Activated T-cell treated with anti-CD3 and anti-CD28 coated beads, Interleukin-2, amount 50 U/mL, for 72 hours (primary cell): ENCODE measurements around the gene TMEM242. TPM values are rescaled to one million over a fixed set of nuclear protein-coding genes. Genes with fewer than 3 reads are reported as not detected.

Experiments
- ATAC-seq, 2 donors: fragments of 150-1000 bp; cut with Tn5 transposase; replicated peaks in 1 of 2; 2 replicates each; pipeline ENCODE4 v1.10.0; 2021; ENCODE audit warnings: moderate library complexity in 2 of 2, mild to moderate bottlenecking in 1 of 2
- DNase-seq, 2 donors: peaks; one replicate each; pipeline ENCODE4 v3.0.0; 2021 to 2022; ENCODE audit warnings: mixed read lengths in 1 of 2
- H3K27ac Mint-ChIP-seq: one replicate; pipeline ENCODE4 v1.8.0; 2022; ENCODE audit warnings: mild to moderate bottlenecking, moderate library complexity, mixed read lengths
- H3K27me3 Mint-ChIP-seq: one replicate; pipeline ENCODE4 v1.8.0; 2022; ENCODE audit warnings: low read depth, mixed read lengths
- H3K36me3 Mint-ChIP-seq, 2 donors: one replicate each; pipeline ENCODE4 v1.8.0; 2022; ENCODE audit warnings: mixed read lengths in 2 of 2, mild to moderate bottlenecking in 1 of 2; ENCODE audit not compliant: insufficient read depth in 2 of 2
- H3K4me1 Mint-ChIP-seq: one replicate; pipeline ENCODE4 v1.8.0; 2022; ENCODE audit warnings: low read depth, mixed read lengths
- H3K4me3 Mint-ChIP-seq, 2 donors: one replicate each; pipeline ENCODE4 v1.8.0; 2022; ENCODE audit warnings: mild to moderate bottlenecking in 2 of 2, mixed read lengths in 2 of 2, moderate library complexity in 2 of 2
- H3K9me3 Mint-ChIP-seq, 2 donors: one replicate each; pipeline ENCODE4 v1.8.0; 2022; ENCODE audit warnings: mixed read lengths in 2 of 2
- total RNA-seq, 2 donors: library from RNA; stranded (reverse); gene quantifications; one replicate each; pipeline ENCODE4 v1.2.3, GENCODE V29; 2022

Gene TMEM242
- total RNA-seq, 2 donors from 2014 or later: 13.0 to 15.5 TPM

DNA sequence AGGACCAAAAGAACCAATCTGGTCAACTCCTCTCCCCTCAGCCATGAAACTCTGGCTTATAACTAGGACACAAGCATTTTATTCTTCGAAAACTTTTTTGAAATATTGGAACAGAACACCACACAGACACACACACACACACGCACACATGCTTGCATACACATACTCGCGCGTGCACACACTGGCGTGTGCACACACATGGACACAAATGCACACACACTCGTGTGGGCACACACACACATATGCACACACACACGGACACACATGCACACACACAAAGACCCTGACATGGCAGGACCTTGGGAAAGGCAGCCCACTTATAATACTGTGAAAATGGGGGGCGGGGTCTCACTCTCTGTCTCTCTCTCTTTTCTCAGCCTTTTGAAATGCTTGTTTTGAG, 63.9 kb downstream of the TMEM242 start:
- Mint-ChIP-seq H3K36me3 (no peaks in the 10 kb centered on the region), H3K4me1 (no peaks in the 10 kb centered on the region), H3K27me3 (peaks cover 8% of the 10 kb centered on the region), H3K27ac (no peak overlapping the region), H3K9me3 (no peaks in the 10 kb centered on the region), H3K4me3 (no peak overlapping the region)
- ATAC-seq (no peak), DNase-seq (no peak)

DNA sequence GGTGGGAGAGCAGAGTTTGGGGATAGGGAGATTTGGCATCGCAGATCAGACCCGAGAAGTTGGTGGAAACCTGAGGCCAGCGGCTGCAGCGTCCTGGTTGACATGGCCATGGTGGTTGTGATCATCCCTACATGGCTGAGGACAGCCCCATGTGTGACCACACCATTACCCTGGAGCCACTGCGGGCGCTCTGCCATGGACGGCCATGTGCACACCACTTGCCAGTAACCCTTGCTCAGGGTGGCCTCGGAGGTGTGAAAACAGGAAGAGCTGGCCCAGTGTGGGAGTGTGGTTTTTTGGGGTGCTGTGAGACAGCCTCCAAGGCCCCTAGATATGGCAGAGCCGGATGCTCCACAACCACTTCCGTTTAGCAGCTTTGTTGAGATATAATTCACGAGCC, 64.4 kb downstream of the TMEM242 start:
- H3K4me1 Mint-ChIP-seq: no peaks in the 10 kb centered on the region
- H3K36me3 Mint-ChIP-seq: no peaks in the 10 kb centered on the region
- H3K4me3 Mint-ChIP-seq: no peak overlapping the region
- peak; percentile 13 to 69 for ATAC-seq
- DNase-seq: peak in 1 of 2 donors; percentile 16
- H3K27ac Mint-ChIP-seq: no peak overlapping the region
- no peaks in the 10 kb centered on the region for H3K9me3 Mint-ChIP-seq
- peaks cover 8% of the 10 kb centered on the region for H3K27me3 Mint-ChIP-seq

DNA sequence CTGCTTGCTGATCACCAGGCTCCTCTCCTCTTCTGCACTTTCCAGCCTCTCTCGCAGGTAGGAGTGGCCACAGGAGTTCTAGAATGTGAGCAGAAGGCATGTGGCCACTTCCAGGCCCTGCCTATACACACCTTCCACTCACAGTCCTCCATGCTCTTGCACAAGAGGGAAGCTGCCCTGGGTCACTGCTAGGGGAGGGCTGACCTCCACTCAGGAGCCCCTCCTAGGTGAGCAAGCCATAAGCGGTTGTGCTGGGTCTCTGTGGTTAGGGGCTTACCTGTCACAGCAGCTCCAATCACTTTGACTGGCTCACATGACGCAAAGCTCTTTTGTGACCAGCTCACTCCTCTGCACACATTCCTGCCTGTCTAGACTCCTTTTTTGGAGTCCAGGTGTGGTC, 68.2 kb downstream of the TMEM242 start:
- peaks cover 11% of the 10 kb centered on the region for H3K27me3 Mint-ChIP-seq
- no peaks in the 10 kb centered on the region for H3K9me3 Mint-ChIP-seq
- H3K27ac Mint-ChIP-seq: no peak overlapping the region
- ATAC-seq: no peak
- no peaks in the 10 kb centered on the region for H3K36me3 Mint-ChIP-seq
- no peak overlapping the region for H3K4me3 Mint-ChIP-seq
- H3K4me1 Mint-ChIP-seq: no peaks in the 10 kb centered on the region
- no peak for DNase-seq

DNA sequence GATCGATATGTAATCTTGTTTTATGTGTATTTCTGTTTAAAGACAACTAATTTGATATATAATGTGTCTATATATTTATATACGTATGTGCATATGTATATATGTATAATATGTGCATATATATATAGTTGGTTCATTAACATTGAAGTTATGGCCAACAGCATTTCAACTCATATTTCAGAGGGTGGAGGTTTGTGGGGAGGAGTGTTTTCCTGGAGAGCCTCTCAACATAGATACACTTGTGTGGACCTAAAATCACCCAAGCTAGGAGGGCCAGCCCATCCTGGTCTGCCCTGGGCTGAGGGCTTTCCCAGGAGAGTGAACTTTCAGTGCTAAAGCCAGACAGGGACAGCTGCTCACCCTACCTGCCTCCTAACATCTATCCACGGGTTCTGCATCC, 68.8 kb downstream of the TMEM242 start:
- H3K27ac Mint-ChIP-seq: no peak overlapping the region
- no peaks in the 10 kb centered on the region for H3K36me3 Mint-ChIP-seq
- peaks cover 15% of the 10 kb centered on the region for H3K27me3 Mint-ChIP-seq
- H3K4me3 Mint-ChIP-seq: no peak overlapping the region
- no peak for DNase-seq
- ATAC-seq: no peak
- no peaks in the 10 kb centered on the region for H3K4me1 Mint-ChIP-seq
- no peaks in the 10 kb centered on the region for H3K9me3 Mint-ChIP-seq

DNA sequence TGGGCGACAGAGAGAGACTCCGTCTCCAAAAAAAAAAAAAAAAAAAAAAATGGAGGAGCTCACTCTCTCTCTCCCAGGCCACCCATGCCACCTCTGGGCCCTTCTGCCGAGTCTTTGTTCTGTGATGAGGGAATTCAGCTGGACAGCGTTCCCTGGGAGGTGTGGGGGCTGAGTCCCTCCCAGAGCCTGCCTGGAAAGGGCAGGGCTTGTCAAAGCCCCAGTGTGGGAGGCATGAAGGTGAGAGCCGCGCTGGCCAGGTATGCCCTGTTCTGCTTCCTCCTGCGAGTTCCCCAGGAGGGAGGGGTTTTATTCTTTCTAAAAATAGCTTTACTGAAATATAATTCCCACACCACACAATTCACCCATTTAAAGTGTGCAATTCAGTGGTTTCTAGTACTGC, 69.6 kb downstream of the TMEM242 start:
- DNase-seq (no peak), ATAC-seq (no peak)
- Mint-ChIP-seq H3K9me3 (peaks cover 0 to under 1% of the 10 kb centered on the region in 2 donors), H3K4me1 (no peaks in the 10 kb centered on the region), H3K27me3 (peaks cover 15% of the 10 kb centered on the region), H3K27ac (no peak overlapping the region), H3K4me3 (no peak overlapping the region), H3K36me3 (no peaks in the 10 kb centered on the region)

DNA sequence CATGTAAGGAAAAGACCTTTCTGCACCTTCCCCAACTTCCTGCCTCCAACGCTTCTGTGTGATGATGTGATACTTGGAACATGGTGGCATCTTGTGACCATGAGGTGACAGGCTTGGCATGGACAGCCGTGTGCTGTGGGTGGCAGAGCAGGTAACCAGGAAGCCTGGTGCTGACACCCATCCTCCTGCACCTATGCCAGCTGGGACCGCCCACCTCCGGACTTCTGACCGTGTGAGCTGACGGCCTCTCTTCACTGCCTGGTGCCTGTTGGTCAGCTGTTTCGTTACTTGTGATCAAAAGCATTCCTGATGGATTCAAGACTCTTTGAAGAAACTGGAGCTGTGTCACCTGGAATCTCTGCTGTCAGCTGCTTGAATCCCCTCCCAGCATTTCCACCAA, 70.3 kb downstream of the TMEM242 start:
- no peak overlapping the region for H3K4me3 Mint-ChIP-seq
- H3K9me3 Mint-ChIP-seq: peaks cover 0 to 4% of the 10 kb centered on the region in 2 donors
- no peaks in the 10 kb centered on the region for H3K4me1 Mint-ChIP-seq
- peaks cover 2 to 4% of the 10 kb centered on the region in 2 donors for H3K36me3 Mint-ChIP-seq
- no peak for DNase-seq
- peaks cover 15% of the 10 kb centered on the region for H3K27me3 Mint-ChIP-seq
- no peak overlapping the region for H3K27ac Mint-ChIP-seq
- no peak for ATAC-seq

DNA sequence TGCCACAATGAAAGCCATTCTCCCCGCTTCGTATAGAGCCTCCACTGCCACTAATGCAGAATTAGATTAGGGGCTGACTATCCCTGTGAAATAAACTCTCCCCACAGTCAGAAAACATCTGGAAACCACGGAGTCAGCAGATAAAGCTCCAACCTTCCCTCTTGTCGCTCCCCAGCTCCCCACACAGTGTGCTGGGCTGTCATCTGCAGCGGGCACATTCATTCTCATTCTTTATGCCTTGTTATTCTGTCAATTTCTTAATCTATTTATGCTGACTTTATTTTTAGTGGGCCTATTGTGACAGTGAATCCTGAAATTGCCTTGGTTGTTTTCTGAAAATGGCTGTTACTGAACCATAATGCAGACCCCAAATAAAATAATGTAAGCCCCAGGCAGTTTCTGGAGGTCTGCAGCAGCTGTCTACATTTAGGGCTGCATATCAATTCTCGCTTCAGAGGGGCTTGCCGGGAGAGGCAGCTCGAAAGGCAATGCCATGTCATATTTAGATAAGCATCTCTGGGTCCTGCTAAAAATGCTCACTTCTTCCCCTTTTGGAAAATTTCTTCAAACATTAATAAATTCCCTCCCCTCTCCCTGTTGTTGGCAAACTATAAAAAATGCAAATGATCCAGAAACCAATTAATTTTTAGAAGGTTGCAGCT, 71.6 kb downstream of the TMEM242 start:
- Mint-ChIP-seq H3K4me1 (no peaks in the 10 kb centered on the region), H3K9me3 (peaks cover 0 to 6% of the 10 kb centered on the region in 2 donors), H3K27me3 (peaks cover 15% of the 10 kb centered on the region), H3K4me3 (no peak overlapping the region), H3K27ac (no peak overlapping the region), H3K36me3 (peaks cover 2 to 4% of the 10 kb centered on the region in 2 donors)
- ATAC-seq: no peak
- DNase-seq: no peak

DNA sequence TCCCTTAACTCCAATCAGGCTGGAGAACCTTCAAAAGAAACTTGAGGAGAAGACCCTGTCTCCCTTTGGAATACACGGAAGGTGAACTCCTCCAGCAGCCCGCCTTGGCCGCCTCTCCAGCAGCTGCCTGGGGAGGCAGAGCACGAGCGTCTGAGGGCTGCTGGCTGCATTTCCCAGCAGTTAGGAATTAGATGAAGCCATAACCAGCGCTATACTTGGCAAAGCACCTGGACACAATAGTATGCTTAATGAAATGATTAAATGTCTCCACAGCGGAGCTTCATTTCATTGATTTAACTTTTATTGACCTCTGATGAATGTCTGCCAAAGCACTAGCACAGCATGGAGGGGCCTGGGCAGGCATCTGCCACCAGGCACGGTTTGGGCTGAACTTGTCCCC, 73.5 kb downstream of the TMEM242 start:
- peaks cover 8% of the 10 kb centered on the region for H3K27me3 Mint-ChIP-seq
- peaks cover 0 to 6% of the 10 kb centered on the region in 2 donors for H3K9me3 Mint-ChIP-seq
- H3K4me1 Mint-ChIP-seq: no peaks in the 10 kb centered on the region
- H3K36me3 Mint-ChIP-seq: peaks cover 2 to 4% of the 10 kb centered on the region in 2 donors
- ATAC-seq: no peak
- H3K4me3 Mint-ChIP-seq: no peak overlapping the region
- no peak for DNase-seq
- no peak overlapping the region for H3K27ac Mint-ChIP-seq

DNA sequence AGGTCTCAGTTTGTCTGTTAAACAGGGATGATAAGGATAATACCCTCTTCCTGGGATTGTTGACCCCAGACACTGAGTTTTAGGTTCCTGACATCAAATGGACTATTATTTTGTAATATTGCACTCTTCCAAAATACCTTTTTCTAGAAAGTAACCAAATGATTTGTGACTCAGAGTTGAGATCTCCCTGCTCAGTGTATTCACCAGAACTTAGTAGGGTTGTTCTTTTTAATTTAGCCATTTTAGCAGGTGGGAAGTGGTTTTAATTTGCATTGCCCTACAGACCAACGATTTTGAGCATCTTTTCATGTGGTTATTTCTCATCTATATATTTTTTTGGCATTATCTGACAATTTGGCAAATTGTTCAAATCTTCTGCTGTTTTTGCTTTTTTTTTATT, 75.1 kb downstream of the TMEM242 start:
- H3K4me1 Mint-ChIP-seq: no peaks in the 10 kb centered on the region
- no peak for DNase-seq

DNA sequence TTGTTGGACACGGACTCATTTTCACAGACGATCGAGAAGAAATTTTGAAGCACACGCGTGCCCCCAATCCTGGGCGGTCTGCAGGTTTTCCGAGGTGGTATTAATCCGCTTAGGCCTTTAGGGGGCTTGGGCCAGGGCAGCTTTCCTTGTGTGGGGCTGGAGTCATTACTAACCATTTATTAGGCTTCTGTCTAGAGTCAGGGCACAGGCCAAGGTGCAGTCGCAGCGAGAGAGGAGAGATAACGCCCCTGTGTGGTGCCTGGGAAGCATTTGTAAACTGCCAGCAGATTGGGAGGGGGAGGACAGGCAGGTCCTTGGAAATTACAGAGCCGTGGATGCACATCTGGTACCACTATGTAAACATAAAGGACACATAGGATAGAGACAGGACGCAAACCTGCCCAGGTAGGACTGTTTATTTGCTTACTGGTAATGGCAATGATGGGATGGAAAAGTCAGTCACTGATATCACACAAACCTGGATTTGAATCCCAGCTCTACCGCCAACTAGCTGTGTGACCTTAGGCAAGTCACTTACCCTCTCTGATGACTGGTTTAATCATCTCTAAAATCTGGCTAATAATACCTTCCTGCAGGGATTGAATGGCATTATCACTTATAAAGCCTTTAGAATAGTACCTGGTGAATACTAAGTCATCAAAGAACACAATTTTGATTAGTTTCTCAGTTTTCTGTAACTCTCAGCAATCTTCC, 76.4 kb downstream of the TMEM242 start:
- peaks cover 15% of the 10 kb centered on the region for H3K27me3 Mint-ChIP-seq
- peaks cover 0 to 6% of the 10 kb centered on the region in 2 donors for H3K9me3 Mint-ChIP-seq
- H3K4me1 Mint-ChIP-seq: no peaks in the 10 kb centered on the region
- no peak for ATAC-seq
- H3K36me3 Mint-ChIP-seq: peaks cover 2 to 4% of the 10 kb centered on the region in 2 donors
- H3K27ac Mint-ChIP-seq: no peak overlapping the region
- no peak overlapping the region for H3K4me3 Mint-ChIP-seq
- DNase-seq: no peak

More for the DNA sequence above, 75.1 kb downstream of the TMEM242 start:
- Mint-ChIP-seq H3K4me3 (no peak overlapping the region), H3K27me3 (peaks cover 15% of the 10 kb centered on the region), H3K9me3 (peaks cover 0 to 6% of the 10 kb centered on the region in 2 donors), H3K27ac (no peak overlapping the region), H3K36me3 (peaks cover 2 to 4% of the 10 kb centered on the region in 2 donors)
- no peak for ATAC-seq

DNA sequence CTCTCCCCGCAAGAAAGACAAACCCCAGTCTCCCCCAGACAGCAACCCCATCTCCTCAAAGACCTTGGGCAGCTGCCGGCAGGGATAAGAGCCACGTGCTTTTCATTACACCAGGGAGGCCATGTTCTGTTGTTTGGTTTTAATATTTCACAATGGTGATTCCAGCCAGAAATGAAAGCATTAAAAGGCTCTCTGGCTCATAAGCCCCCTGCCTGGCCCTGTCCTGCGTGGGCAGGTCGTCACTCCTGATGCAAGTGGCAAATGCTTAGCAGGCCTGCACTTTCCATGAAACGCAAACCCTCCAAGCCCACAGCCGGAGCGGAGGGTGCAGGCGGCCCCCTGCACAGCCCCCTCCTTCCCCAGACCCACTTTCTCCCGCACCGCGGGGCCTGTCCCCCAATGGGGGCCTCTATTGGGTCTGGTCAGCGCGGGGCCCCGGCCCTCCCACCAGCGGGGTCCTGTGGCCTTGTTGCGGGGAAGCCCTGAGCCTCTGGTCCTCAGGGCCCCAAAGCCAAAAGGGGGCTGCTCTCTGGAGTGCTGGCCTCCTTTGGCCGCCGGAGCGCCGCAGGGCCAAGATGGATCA, 77.2 kb downstream of the TMEM242 start:
- H3K36me3 Mint-ChIP-seq: peaks cover 2 to 4% of the 10 kb centered on the region in 2 donors
- peaks cover 0 to 6% of the 10 kb centered on the region in 2 donors for H3K9me3 Mint-ChIP-seq
- ATAC-seq (no peak), DNase-seq (no peak)
- no peak overlapping the region for H3K27ac Mint-ChIP-seq
- H3K27me3 Mint-ChIP-seq: peaks cover 15% of the 10 kb centered on the region
- H3K4me3 Mint-ChIP-seq: no peak overlapping the region
- H3K4me1 Mint-ChIP-seq: no peaks in the 10 kb centered on the region

DNA sequence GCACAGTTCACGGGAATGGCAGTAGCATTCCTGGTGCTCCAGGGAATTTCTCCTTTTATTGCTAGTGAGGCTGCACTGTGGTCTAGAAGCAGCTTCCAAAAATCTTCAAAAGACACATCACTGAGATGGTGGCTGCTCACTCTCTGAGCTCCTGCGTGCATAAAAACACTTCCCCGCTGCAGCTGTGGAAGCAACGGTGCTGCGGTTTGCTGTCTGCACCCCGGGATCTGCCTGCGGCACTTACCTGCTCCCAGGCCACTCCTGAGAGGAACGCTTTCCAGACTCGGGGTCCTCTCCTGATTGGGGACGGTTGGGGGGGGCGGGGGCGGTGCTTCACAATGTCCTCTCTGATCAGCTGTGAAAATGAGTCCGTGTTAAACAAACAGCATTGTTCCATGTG, 77.9 kb downstream of the TMEM242 start:
- H3K27me3 Mint-ChIP-seq: peaks cover 14% of the 10 kb centered on the region
- no peak for ATAC-seq
- no peak overlapping the region for H3K27ac Mint-ChIP-seq
- H3K4me1 Mint-ChIP-seq: peaks cover under 1% of the 10 kb centered on the region
- H3K9me3 Mint-ChIP-seq: peaks cover 0 to 6% of the 10 kb centered on the region in 2 donors
- no peak for DNase-seq
- H3K36me3 Mint-ChIP-seq: peaks cover 2 to 4% of the 10 kb centered on the region in 2 donors
- no peak overlapping the region for H3K4me3 Mint-ChIP-seq

DNA sequence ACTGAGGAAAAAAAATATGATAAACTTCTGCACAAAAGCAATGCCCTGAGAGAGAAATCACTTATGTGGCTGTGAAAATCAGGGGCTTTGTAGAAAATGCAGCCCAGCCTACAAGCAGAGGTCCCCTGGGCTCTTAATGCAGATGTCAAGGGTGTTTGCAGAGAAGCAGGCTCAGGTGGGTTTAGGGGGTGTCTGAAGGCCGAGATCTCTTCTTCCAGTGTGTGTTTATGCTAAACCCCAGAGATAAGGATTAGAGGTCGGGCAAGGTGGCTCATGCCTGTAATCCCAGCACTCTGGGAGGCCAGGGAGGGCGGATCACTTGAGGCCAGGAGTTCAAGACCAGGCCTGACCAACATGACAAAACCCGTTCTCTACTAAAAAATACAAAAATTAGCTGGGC, 78.5 kb downstream of the TMEM242 start:
- DNase-seq: no peak
- Mint-ChIP-seq H3K9me3 (peaks cover 0 to 6% of the 10 kb centered on the region in 2 donors), H3K27me3 (peaks cover 8% of the 10 kb centered on the region), H3K4me3 (no peak overlapping the region), H3K27ac (no peak overlapping the region), H3K4me1 (peaks cover 7% of the 10 kb centered on the region), H3K36me3 (peaks cover 2 to 4% of the 10 kb centered on the region in 2 donors)
- no peak for ATAC-seq
